DMS 273 treated with DMSO at 0.1 percent for 48 hours (cell line): Measurements from ENCODE around the gene HTRA1.
A peak's percentile ranks its signal among the peaks of the same experiment; 100 is the strongest.

Experiments
- DNase-seq: peaks from one replicate; lab custom pipeline; 2025; lab: John Stamatoyannopoulos, UW

The HTRA1 gene

GRCh38 chr10:122554131-122555036, 93.0 kb downstream of the HTRA1 start:
- DNase-seq = no peak

GRCh38 chr10:122555442-122555841, 94.1 kb downstream of the HTRA1 start:
- peak; percentile 53 for DNase-seq

GRCh38 chr10:122557516-122557915, 96.2 kb downstream of the HTRA1 start:
- no peak for DNase-seq

GRCh38 chr10:122558452-122558851, 97.1 kb downstream of the HTRA1 start:
- DNase-seq = no peak

- no peak for DNase-seq
Measured at GRCh38 chr10:122559228-122559627, 97.9 kb downstream of the HTRA1 start.

GRCh38 chr10:122560279-122560804, 99.0 kb downstream of the HTRA1 start, which contains the start of gene DMBT1:
Gene DMBT1, plus strand, starts transcription at chr10:122560754. Its CDS starts 17 bp downstream, at chr10:122560771.
- no peak for DNase-seq

GRCh38 chr10:122561212-122561611, 99.9 kb downstream of the HTRA1 start:
- DNase-seq = no peak

GRCh38 chr10:122561792-122562191, 100.4 kb downstream of the HTRA1 start:
- DNase-seq = no peak
